ENCODE results near the gene PLOD2. TPM values are rescaled to one million over a fixed set of nuclear protein-coding genes. Genes with fewer than 3 reads are reported as not detected.
A peak's percentile ranks its signal among the peaks of the same experiment; 100 is the strongest.

The PLOD2 gene
- polyA plus RNA-seq, 4 donors, result 17.8 to 118 (median 21.5) TPM

DNA sequence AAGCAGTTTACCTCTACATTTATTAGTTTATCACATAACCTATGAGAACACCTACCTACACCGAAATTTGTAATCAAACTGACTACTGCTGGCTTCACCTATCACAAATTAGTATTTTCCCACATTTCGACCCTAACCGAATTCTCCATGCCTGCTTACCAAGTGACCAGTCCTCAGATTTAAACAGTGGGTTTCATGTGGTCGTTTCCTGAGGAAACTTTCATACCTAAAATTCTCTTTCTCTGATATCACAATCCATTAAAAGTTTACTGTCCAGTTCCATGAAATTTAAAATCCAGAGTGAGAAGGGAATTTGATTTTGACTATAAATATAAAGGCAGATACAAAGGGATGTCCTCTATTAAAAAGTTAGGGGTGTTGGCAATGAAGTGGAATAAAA is 1.9 kb downstream of the PLOD2 start:
- peak overlapping the region in 2 of 3 donors; percentile 20 to 94 for H3K27ac ChIP-seq (ENCODE audit: low read depth in 1 of 3, low read length in 2 of 3)
- FAIRE-seq, result no peak
- H3K4me3 ChIP-seq (ENCODE audit: low read depth in 1 of 3, low read length in 3 of 3), result peak overlapping the region in 2 of 3 donors; percentile 35 to 88
- peaks cover 0 to 46% (median 3%) of the 10 kb centered on the region in 3 donors for H3K4me1 ChIP-seq (ENCODE audit: control insufficient read depth in 3 of 3, insufficient read depth in 2 of 3, low read depth in 1 of 3, low read length in 2 of 3)
- H3K27me3 ChIP-seq (ENCODE audit: control insufficient read depth in 3 of 3, insufficient read depth in 3 of 3, low read length in 3 of 3), result no peaks in the 10 kb centered on the region
- H3K36me3 ChIP-seq (ENCODE audit: control insufficient read depth in 3 of 3, insufficient read depth in 2 of 3, low read depth in 1 of 3, low read length in 3 of 3), result no peaks in the 10 kb centered on the region
- no peak for DNase-seq
- no peaks in the 10 kb centered on the region for H3K9me3 ChIP-seq (ENCODE audit: control insufficient read depth in 2 of 2, insufficient read depth in 1 of 2, low read depth in 1 of 2, low read length in 1 of 2)
- 14 to 52% (median 25%) methylated on average over 4 of the region's 4 CpGs for WGBS, 3 donors

- Histone ChIP-seq H3K4me3 (ENCODE audit: low read depth in 1 of 3, low read length in 3 of 3) (no peak overlapping the region), H3K9me3 (ENCODE audit: control insufficient read depth in 2 of 2, insufficient read depth in 1 of 2, low read depth in 1 of 2, low read length in 1 of 2) (no peaks in the 10 kb centered on the region), H3K36me3 (ENCODE audit: control insufficient read depth in 3 of 3, insufficient read depth in 2 of 3, low read depth in 1 of 3, low read length in 3 of 3) (no peaks in the 10 kb centered on the region), H3K4me1 (ENCODE audit: control insufficient read depth in 3 of 3, insufficient read depth in 2 of 3, low read depth in 1 of 3, low read length in 2 of 3) (peaks cover 2 to 54% (median 11%) of the 10 kb centered on the region in 3 donors), H3K27ac (ENCODE audit: low read depth in 1 of 3, low read length in 2 of 3) (peak overlapping the region in 1 of 3 donors; percentile 94), H3K27me3 (ENCODE audit: control insufficient read depth in 3 of 3, insufficient read depth in 3 of 3, low read length in 3 of 3) (no peaks in the 10 kb centered on the region)
- no peak for FAIRE-seq
- no peak for DNase-seq
- WGBS, 3 donors, result 54 to 68% (median 60%) methylated on average over 2 of the region's 2 CpGs
Measured at GRCh38 chr3:146157325-146158060, 3.5 kb downstream of the PLOD2 start.

- peak overlapping the region; percentile 65 to 94 (median 74) for H3K27ac ChIP-seq (ENCODE audit: low read depth in 1 of 3, low read length in 2 of 3)
- H3K4me3 ChIP-seq (ENCODE audit: low read depth in 1 of 3, low read length in 3 of 3), result no peak overlapping the region
- FAIRE-seq (no peak), DNase-seq (peak; percentile 52 to 64)
- peaks cover 0 to 3% (median 2%) of the 10 kb centered on the region in 3 donors for H3K36me3 ChIP-seq (ENCODE audit: control insufficient read depth in 3 of 3, insufficient read depth in 2 of 3, low read depth in 1 of 3, low read length in 3 of 3)
- 35 to 65% (median 37%) methylated on average over 3 of the region's 3 CpGs for WGBS, 3 donors
- H3K9me3 ChIP-seq (ENCODE audit: control insufficient read depth in 2 of 2, insufficient read depth in 1 of 2, low read depth in 1 of 2, low read length in 1 of 2), result no peaks in the 10 kb centered on the region
- peaks cover 2 to 52% (median 13%) of the 10 kb centered on the region in 3 donors for H3K4me1 ChIP-seq (ENCODE audit: control insufficient read depth in 3 of 3, insufficient read depth in 2 of 3, low read depth in 1 of 3, low read length in 2 of 3)
- H3K27me3 ChIP-seq (ENCODE audit: control insufficient read depth in 3 of 3, insufficient read depth in 3 of 3, low read length in 3 of 3), result no peaks in the 10 kb centered on the region
Measured at GRCh38 chr3:146156666-146157314, 4.2 kb downstream of the PLOD2 start.

DNA sequence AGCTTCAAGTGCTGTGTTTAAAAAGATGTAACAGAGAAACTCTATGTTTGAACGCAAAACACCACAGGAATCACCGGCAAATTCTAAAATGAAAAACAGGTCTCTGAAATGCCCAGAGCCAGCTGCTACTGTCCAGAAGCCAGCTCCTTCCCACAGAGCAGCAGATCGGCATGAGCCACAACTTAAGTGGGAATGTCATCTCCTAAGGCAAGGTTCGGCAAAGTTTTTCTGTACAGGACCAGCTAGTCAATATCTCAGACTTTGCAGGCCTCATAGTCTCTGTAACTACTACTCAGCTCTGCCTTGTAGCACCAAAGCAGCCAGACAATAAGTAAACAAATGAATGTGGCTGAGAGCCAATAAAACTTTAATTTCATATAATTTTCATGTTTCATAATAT is 4.9 kb downstream of the PLOD2 start:
- DNase-seq (peak in 1 of 2 donors; percentile 41), FAIRE-seq (no peak)
- Histone ChIP-seq H3K27me3 (ENCODE audit: control insufficient read depth in 3 of 3, insufficient read depth in 3 of 3, low read length in 3 of 3) (no peaks in the 10 kb centered on the region), H3K4me1 (ENCODE audit: control insufficient read depth in 3 of 3, insufficient read depth in 2 of 3, low read depth in 1 of 3, low read length in 2 of 3) (peaks cover 2 to 51% (median 13%) of the 10 kb centered on the region in 3 donors), H3K4me3 (ENCODE audit: low read depth in 1 of 3, low read length in 3 of 3) (peak overlapping the region in 1 of 3 donors; percentile 16), H3K36me3 (ENCODE audit: control insufficient read depth in 3 of 3, insufficient read depth in 2 of 3, low read depth in 1 of 3, low read length in 3 of 3) (peaks cover 0 to 6% (median 3%) of the 10 kb centered on the region in 3 donors), H3K27ac (ENCODE audit: low read depth in 1 of 3, low read length in 2 of 3) (peak overlapping the region; percentile 71 to 94 (median 74)), H3K9me3 (ENCODE audit: control insufficient read depth in 2 of 2, insufficient read depth in 1 of 2, low read depth in 1 of 2, low read length in 1 of 2) (no peaks in the 10 kb centered on the region)
- 14 to 41% (median 32%) methylated on average over 4 of the region's 4 CpGs for WGBS, 3 donors

- DNase-seq (peak in 1 of 2 donors; percentile 67), FAIRE-seq (no peak)
- whole genome bisulfite sequencing, 3 donors, result 9 to 43% (median 22%) methylated on average over 2 of the region's 2 CpGs
- Histone ChIP-seq H3K27me3 (ENCODE audit: control insufficient read depth in 3 of 3, insufficient read depth in 3 of 3, low read length in 3 of 3) (no peaks in the 10 kb centered on the region), H3K4me1 (ENCODE audit: control insufficient read depth in 3 of 3, insufficient read depth in 2 of 3, low read depth in 1 of 3, low read length in 2 of 3) (peaks cover 2 to 51% (median 13%) of the 10 kb centered on the region in 3 donors), H3K9me3 (ENCODE audit: control insufficient read depth in 2 of 2, insufficient read depth in 1 of 2, low read depth in 1 of 2, low read length in 1 of 2) (no peaks in the 10 kb centered on the region), H3K27ac (ENCODE audit: low read depth in 1 of 3, low read length in 2 of 3) (peak overlapping the region in 1 of 3 donors; percentile 94), H3K36me3 (ENCODE audit: control insufficient read depth in 3 of 3, insufficient read depth in 2 of 3, low read depth in 1 of 3, low read length in 3 of 3) (peaks cover 0 to 8% (median 3%) of the 10 kb centered on the region in 3 donors), H3K4me3 (ENCODE audit: low read depth in 1 of 3, low read length in 3 of 3) (no peak overlapping the region)
Measured at GRCh38 chr3:146154995-146155394, 6.0 kb downstream of the PLOD2 start.

GRCh38 chr3:146154316-146154715 is 6.7 kb downstream of the PLOD2 start:
- Histone ChIP-seq H3K4me1 (ENCODE audit: control insufficient read depth in 3 of 3, insufficient read depth in 2 of 3, low read depth in 1 of 3, low read length in 2 of 3) (peaks cover 2 to 51% (median 13%) of the 10 kb centered on the region in 3 donors), H3K9me3 (ENCODE audit: control insufficient read depth in 2 of 2, insufficient read depth in 1 of 2, low read depth in 1 of 2, low read length in 1 of 2) (no peaks in the 10 kb centered on the region), H3K4me3 (ENCODE audit: low read depth in 1 of 3, low read length in 3 of 3) (no peak overlapping the region), H3K27me3 (ENCODE audit: control insufficient read depth in 3 of 3, insufficient read depth in 3 of 3, low read length in 3 of 3) (no peaks in the 10 kb centered on the region), H3K27ac (ENCODE audit: low read depth in 1 of 3, low read length in 2 of 3) (peak overlapping the region in 1 of 3 donors; percentile 94), H3K36me3 (ENCODE audit: control insufficient read depth in 3 of 3, insufficient read depth in 2 of 3, low read depth in 1 of 3, low read length in 3 of 3) (peaks cover 0 to 8% (median 3%) of the 10 kb centered on the region in 3 donors)
- 20 to 79% (median 42%) methylated on average over 1 of the region's 1 CpG for WGBS, 3 donors
- FAIRE-seq, result peak; percentile 68
- DNase-seq, result peak; percentile 59 to 62

DNA sequence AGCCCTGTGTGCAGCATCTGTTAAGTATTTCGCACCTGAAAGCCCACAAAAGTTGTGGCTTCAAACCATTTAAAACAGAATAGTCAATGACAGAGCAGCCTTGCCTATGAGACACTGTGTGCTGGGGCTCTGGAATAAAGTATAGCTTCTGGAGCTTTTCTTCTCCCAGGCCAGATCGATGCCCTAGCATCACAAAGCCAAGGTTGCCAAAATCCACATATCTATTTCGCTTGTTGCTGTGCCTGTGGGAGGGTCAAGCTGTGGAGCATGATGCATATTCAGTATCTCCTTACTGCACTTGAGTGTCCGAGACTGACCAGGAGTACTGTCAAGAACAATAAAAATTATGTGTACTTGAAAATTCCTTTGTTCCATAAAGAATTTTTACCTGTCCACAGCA is 7.6 kb downstream of the PLOD2 start:
- Histone ChIP-seq H3K4me3 (ENCODE audit: low read depth in 1 of 3, low read length in 3 of 3) (no peak overlapping the region), H3K27me3 (ENCODE audit: control insufficient read depth in 3 of 3, insufficient read depth in 3 of 3, low read length in 3 of 3) (no peaks in the 10 kb centered on the region), H3K9me3 (ENCODE audit: control insufficient read depth in 2 of 2, insufficient read depth in 1 of 2, low read depth in 1 of 2, low read length in 1 of 2) (no peaks in the 10 kb centered on the region), H3K27ac (ENCODE audit: low read depth in 1 of 3, low read length in 2 of 3) (peak overlapping the region in 1 of 3 donors; percentile 94), H3K36me3 (ENCODE audit: control insufficient read depth in 3 of 3, insufficient read depth in 2 of 3, low read depth in 1 of 3, low read length in 3 of 3) (peaks cover 0 to 8% (median 3%) of the 10 kb centered on the region in 3 donors), H3K4me1 (ENCODE audit: control insufficient read depth in 3 of 3, insufficient read depth in 2 of 3, low read depth in 1 of 3, low read length in 2 of 3) (peaks cover 2 to 54% (median 13%) of the 10 kb centered on the region in 3 donors)
- WGBS, 3 donors, result 35 to 71% (median 56%) methylated on average over 4 of the region's 4 CpGs
- DNase-seq (peak in 1 of 2 donors; percentile 28), FAIRE-seq (no peak)

- Histone ChIP-seq H3K4me3 (ENCODE audit: low read depth in 1 of 3, low read length in 3 of 3) (no peak overlapping the region), H3K27me3 (ENCODE audit: control insufficient read depth in 3 of 3, insufficient read depth in 3 of 3, low read length in 3 of 3) (no peaks in the 10 kb centered on the region), H3K36me3 (ENCODE audit: control insufficient read depth in 3 of 3, insufficient read depth in 2 of 3, low read depth in 1 of 3, low read length in 3 of 3) (peaks cover 0 to 8% (median 3%) of the 10 kb centered on the region in 3 donors), H3K4me1 (ENCODE audit: control insufficient read depth in 3 of 3, insufficient read depth in 2 of 3, low read depth in 1 of 3, low read length in 2 of 3) (peaks cover 2 to 54% (median 13%) of the 10 kb centered on the region in 3 donors), H3K9me3 (ENCODE audit: control insufficient read depth in 2 of 2, insufficient read depth in 1 of 2, low read depth in 1 of 2, low read length in 1 of 2) (no peaks in the 10 kb centered on the region), H3K27ac (ENCODE audit: low read depth in 1 of 3, low read length in 2 of 3) (peak overlapping the region in 2 of 3 donors; percentile 2 to 94)
- DNase-seq, result peak in 1 of 2 donors; percentile 33
- WGBS, 3 donors, result 34 to 67% (median 57%) methylated on average over 6 of the region's 6 CpGs
- FAIRE-seq, result no peak
Measured at GRCh38 chr3:146152834-146153233, 8.2 kb downstream of the PLOD2 start.
